AG04450 (cell line): ENCODE results near the gene RTN1. TPM values are rescaled to one million over a fixed set of nuclear protein-coding genes. Genes with fewer than 3 reads are reported as not detected.

Source experiments
- CTCF ChIA-PET: fragments of 300-600, 350-600 bp; formaldehyde crosslinking; extraction: SDS; loops from one replicate; lab custom pipeline; 2022; ENCODE audit warnings: antibody characterized with exemption, inconsistent platforms; lab: Charles Lee
- POLR2A ChIA-PET: fragments of 350-600 bp; formaldehyde crosslinking; extraction: SDS; loops from one replicate; lab custom pipeline; 2021; ENCODE audit warnings: antibody characterized with exemption, inconsistent platforms; lab: Yijun Ruan, JAX
- DNase-seq: peaks from one replicate; pipeline ENCODE4 v3.0.0-alpha.2; 2011; ENCODE audit warnings: low read depth, low spot score
- H3K27ac ChIP-seq: one replicate; pipeline ENCODE4 v1.5.1; 2012; ENCODE audit warnings: low read depth, low read length, control low read depth
- H3K27me3 ChIP-seq: one replicate; pipeline ENCODE4 v1.6.0; 2012; ENCODE audit warnings: low read length; ENCODE audit not compliant: control insufficient read depth, insufficient read depth
- H3K4me3 ChIP-seq: 2 replicates; pipeline ENCODE4 v1.5.1; 2011; ENCODE audit warnings: mild to moderate bottlenecking, low read depth, low read length, control low read depth
- H3K9me3 ChIP-seq: 2 replicates; pipeline ENCODE4 v1.5.1; 2012; ENCODE audit warnings: low read length; ENCODE audit not compliant: control insufficient read depth, insufficient read depth
- polyA plus RNA-seq: library from polyadenylated mRNA; depleted of rRNA; stranded (reverse); fragments of >200 nt; gene quantifications from 2 replicates; pipeline ENCODE4 v1.2.3, GENCODE V29; 2011
- TF ChIP-seq, protein P1 (sequence below): IDR thresholded peaks from 2 replicates; pipeline ENCODE4 v1.5.1; 2011; ENCODE audit warnings: low read depth, low read length, control low read depth, inconsistent platforms

Gene RTN1
- polyA plus RNA-seq, 1 experiment: 0.98 TPM

GRCh38 chr14:59830338-59830734 lies 40.2 kb downstream of the RTN1 start:
- TF ChIP-seq, protein P1, sequence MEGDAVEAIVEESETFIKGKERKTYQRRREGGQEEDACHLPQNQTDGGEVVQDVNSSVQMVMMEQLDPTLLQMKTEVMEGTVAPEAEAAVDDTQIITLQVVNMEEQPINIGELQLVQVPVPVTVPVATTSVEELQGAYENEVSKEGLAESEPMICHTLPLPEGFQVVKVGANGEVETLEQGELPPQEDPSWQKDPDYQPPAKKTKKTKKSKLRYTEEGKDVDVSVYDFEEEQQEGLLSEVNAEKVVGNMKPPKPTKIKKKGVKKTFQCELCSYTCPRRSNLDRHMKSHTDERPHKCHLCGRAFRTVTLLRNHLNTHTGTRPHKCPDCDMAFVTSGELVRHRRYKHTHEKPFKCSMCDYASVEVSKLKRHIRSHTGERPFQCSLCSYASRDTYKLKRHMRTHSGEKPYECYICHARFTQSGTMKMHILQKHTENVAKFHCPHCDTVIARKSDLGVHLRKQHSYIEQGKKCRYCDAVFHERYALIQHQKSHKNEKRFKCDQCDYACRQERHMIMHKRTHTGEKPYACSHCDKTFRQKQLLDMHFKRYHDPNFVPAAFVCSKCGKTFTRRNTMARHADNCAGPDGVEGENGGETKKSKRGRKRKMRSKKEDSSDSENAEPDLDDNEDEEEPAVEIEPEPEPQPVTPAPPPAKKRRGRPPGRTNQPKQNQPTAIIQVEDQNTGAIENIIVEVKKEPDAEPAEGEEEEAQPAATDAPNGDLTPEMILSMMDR: no peak
- no peaks in the 10 kb centered on the region for H3K27me3 ChIP-seq
- no peak overlapping the region for H3K4me3 ChIP-seq
- ChIA-PET CTCF (no interaction called here), POLR2A (no interaction called here)
- H3K9me3 ChIP-seq: no peaks in the 10 kb centered on the region
- DNase-seq: no peak
- no peak overlapping the region for H3K27ac ChIP-seq

DNA sequence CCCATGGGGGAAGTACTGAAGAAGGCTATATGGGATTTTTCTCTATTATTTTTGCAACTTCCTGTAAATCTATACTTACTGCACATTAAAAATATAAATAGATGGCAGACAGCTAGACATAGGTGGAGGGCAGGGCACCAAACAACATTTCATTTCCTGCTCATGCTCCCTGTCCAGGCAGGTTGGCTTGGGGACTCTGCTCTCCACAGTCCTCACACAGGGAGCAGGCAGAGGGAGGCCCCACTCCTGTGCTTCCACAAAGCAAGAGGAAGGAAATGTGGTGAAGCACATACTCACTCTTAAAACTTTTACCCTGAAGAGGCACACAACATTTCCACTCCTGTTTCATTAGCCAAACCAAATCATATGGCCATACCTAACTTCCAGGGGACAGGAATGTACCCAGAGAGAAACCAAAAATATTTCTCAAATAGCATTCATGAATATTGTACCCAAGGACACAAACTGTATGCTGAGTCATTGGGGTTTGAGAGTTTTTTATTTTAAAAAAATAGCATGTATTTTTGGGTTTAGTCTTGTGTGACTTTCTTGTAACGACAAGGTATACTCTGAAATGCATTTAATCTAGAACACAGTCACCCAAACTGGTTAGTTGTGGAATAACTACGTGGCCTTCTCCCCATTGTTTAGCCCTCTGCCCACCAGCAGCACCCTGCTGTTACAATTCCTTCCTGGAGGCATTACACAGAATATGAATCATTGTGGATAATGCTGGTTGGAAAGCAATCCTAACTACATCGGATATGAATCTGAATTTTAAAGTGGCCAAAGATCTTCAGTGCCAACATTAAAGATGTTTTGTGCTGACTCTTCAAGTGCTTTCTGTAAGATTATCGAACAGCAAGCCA lies 40.9 kb downstream of the RTN1 start:
- H3K9me3 ChIP-seq: no peaks in the 10 kb centered on the region
- ChIA-PET POLR2A (no interaction called here), CTCF (no interaction called here)
- no peak overlapping the region for H3K27ac ChIP-seq
- H3K27me3 ChIP-seq: no peaks in the 10 kb centered on the region
- DNase-seq: no peak
- H3K4me3 ChIP-seq: no peak overlapping the region
- TF ChIP-seq, protein P1: no peak

DNA sequence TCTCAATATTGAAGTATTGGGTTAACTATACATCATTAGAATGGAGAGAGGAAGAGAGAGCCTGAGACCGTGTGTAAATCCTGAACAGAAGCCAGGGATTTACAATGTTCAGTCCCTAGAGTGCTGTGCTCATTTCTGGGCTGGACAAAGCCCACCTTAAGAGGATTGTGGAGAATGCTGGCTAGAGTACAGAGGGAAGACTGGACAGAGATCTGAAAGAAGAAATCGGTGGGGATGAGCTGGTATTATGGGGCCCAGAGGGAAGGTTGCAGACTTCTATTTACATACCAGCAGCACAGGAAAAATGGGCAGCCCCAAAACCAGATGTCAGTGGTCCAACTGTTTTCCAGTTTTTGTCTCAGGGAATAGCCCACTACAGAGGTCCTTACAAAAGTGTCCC lies 42.3 kb downstream of the RTN1 start:
- POLR2A ChIA-PET: no interaction called here
- DNase-seq: no peak
- Histone ChIP-seq H3K4me3 (no peak overlapping the region), H3K27ac (no peak overlapping the region), H3K9me3 (no peaks in the 10 kb centered on the region), H3K27me3 (no peaks in the 10 kb centered on the region)
- CTCF ChIA-PET: no interaction called here
- TF ChIP-seq, protein P1: no peak

- H3K9me3 ChIP-seq: no peaks in the 10 kb centered on the region
- CTCF ChIA-PET: no interaction called here
- no peak overlapping the region for H3K4me3 ChIP-seq
- DNase-seq: no peak
- H3K27me3 ChIP-seq: no peaks in the 10 kb centered on the region
- POLR2A ChIA-PET: no interaction called here
- TF ChIP-seq, protein P1: no peak
- no peak overlapping the region for H3K27ac ChIP-seq
Observed at GRCh38 chr14:59827401-59827800, 43.2 kb downstream of the RTN1 start.

GRCh38 chr14:59826150-59826549 lies 44.4 kb downstream of the RTN1 start:
- CTCF ChIA-PET: no interaction called here
- Histone ChIP-seq H3K4me3 (no peak overlapping the region), H3K27me3 (no peaks in the 10 kb centered on the region), H3K27ac (no peak overlapping the region), H3K9me3 (no peaks in the 10 kb centered on the region)
- POLR2A ChIA-PET: no interaction called here
- TF ChIP-seq, protein P1: no peak
- DNase-seq: no peak
